Activated CD8-positive, alpha-beta T cell treated with anti-CD3 and anti-CD28 coated beads for 36 hours (primary cell): Measurements from ENCODE around the gene ACBD3. TPM values are rescaled to one million over a fixed set of nuclear protein-coding genes. Genes with fewer than 3 reads are reported as not detected.

Experiments used
- ATAC-seq: fragments of 200-7000 bp; cut with Tn5 transposase; one replicate; pipeline ENCODE4 v1.10.0; 2021; ENCODE audit warnings: mild to moderate bottlenecking, moderate library complexity
- CTCF ChIA-PET: fragments of 350-600 bp; sonication (Branson Sonifier 250); formaldehyde crosslinking; loops from one replicate; lab custom pipeline; 2021; ENCODE audit warnings: antibody characterized with exemption; lab: Charles Lee
- POLR2A ChIA-PET: fragments of 350-600 bp; sonication (Branson Sonifier 250); formaldehyde crosslinking; loops from one replicate; lab custom pipeline; 2021; ENCODE audit warnings: antibody characterized with exemption; lab: Charles Lee
- DNase-seq: peaks from one replicate; pipeline ENCODE4 v3.0.0-alpha.2; 2020
- H3K27ac Mint-ChIP-seq: one replicate; pipeline ENCODE4 v1.8.0; 2021; ENCODE audit warnings: mild to moderate bottlenecking, mixed read lengths
- H3K27me3 Mint-ChIP-seq: one replicate; pipeline ENCODE4 v1.8.0; 2021; ENCODE audit warnings: mixed read lengths
- H3K36me3 Mint-ChIP-seq: one replicate; pipeline ENCODE4 v1.8.0; 2021; ENCODE audit warnings: low read depth, mixed read lengths
- H3K4me1 Mint-ChIP-seq: one replicate; pipeline ENCODE4 v1.8.0; 2021; ENCODE audit warnings: low read depth, mixed read lengths
- H3K4me3 Mint-ChIP-seq: one replicate; pipeline ENCODE4 v1.8.0; 2021; ENCODE audit warnings: mild to moderate bottlenecking, moderate library complexity, mixed read lengths
- H3K9me3 Mint-ChIP-seq: one replicate; pipeline ENCODE4 v1.8.0; 2021; ENCODE audit warnings: mixed read lengths
- CTCF ChIP-seq: fragments of 200-600 bp; IDR thresholded peaks from one replicate; pipeline ENCODE4 v1.8.0; 2022; ENCODE audit warnings: antibody characterized with exemption, mild to moderate bottlenecking
- intact Hi-C: fragments of 100-400 bp; cut with micrococcal nuclease; formaldehyde crosslinking; loops from one replicate; pipeline ENCODE4 v1.10.0; 2022
- total RNA-seq, 2 experiments: library from RNA; stranded (reverse); gene quantifications; one replicate each; pipeline ENCODE4 v1.2.3, GENCODE V29; 2021

Gene ACBD3
- total RNA-seq, 2 experiments from 2014 or later, result 17.4 to 17.7 TPM

GRCh38 chr1:226132728-226133503 lies 53.6 kb downstream of the ACBD3 start:
- no peaks in the 10 kb centered on the region for H3K9me3 Mint-ChIP-seq
- intact Hi-C loops, result no loop called here
- DNase-seq (no peak), ATAC-seq (no peak)
- POLR2A ChIA-PET, result no interaction called here
- no peak overlapping the region for H3K27ac Mint-ChIP-seq
- no peaks in the 10 kb centered on the region for H3K36me3 Mint-ChIP-seq
- H3K4me1 Mint-ChIP-seq, result no peaks in the 10 kb centered on the region
- no peak overlapping the region for H3K4me3 Mint-ChIP-seq
- no peak for TF ChIP-seq CTCF
- H3K27me3 Mint-ChIP-seq, result no peaks in the 10 kb centered on the region
- CTCF ChIA-PET, result interaction anchor here (0.7 to 1.7 kb wide), 3 partner anchors 8 to 64 kb away, joined by 3 to 15 read pairs (median 4); no protein-coding TSS in a partner anchor

- DNase-seq (no peak), ATAC-seq (no peak)
- no peak for TF ChIP-seq CTCF
- no peaks in the 10 kb centered on the region for H3K27me3 Mint-ChIP-seq
- no peaks in the 10 kb centered on the region for H3K36me3 Mint-ChIP-seq
- H3K9me3 Mint-ChIP-seq, result no peaks in the 10 kb centered on the region
- intact Hi-C loops, result no loop called here
- no peaks in the 10 kb centered on the region for H3K4me1 Mint-ChIP-seq
- ChIA-PET CTCF (interaction anchor here (1.0 to 1.7 kb wide), 2 partner anchors 10 to 65 kb away, joined by 3 to 4 read pairs; no protein-coding TSS in a partner anchor), POLR2A (no interaction called here)
- no peak overlapping the region for H3K27ac Mint-ChIP-seq
- H3K4me3 Mint-ChIP-seq, result no peak overlapping the region
Observed at GRCh38 chr1:226131639-226132038, 54.9 kb downstream of the ACBD3 start.

GRCh38 chr1:226129230-226129629 lies 57.3 kb downstream of the ACBD3 start:
- H3K27me3 Mint-ChIP-seq, result no peaks in the 10 kb centered on the region

DNA sequence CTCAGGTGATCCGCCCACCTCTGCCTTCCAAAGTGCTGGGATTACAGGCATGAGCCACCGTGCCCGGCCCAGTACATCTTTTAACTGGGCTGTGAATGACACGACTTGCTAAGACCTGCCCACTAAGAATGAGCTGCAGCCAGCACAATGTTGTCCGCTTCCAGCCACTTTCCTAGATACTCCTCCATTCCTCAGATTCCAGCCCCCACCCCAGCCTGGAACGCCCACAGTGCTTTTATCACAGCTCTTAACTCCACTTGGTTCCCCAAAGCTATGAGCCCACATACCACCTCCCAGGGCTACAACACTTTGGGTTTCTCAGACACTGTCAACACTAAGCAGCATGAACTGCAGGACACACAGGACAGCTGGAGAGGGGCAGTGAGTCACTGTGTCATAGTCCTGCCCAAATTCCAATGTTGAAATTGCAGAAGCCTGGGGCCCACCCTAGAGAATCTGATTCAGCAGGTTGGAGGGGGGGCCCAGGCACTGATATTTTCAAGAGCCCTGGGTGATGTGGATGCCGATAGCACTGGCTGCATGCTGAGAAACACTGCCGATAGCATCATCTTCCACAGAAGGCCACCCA lies 58.0 kb downstream of the ACBD3 start:
- Mint-ChIP-seq H3K4me1 (peaks cover 12% of the 10 kb centered on the region), H3K9me3 (no peaks in the 10 kb centered on the region), H3K4me3 (no peak overlapping the region), H3K27ac (no peak overlapping the region), H3K27me3 (no peaks in the 10 kb centered on the region), H3K36me3 (no peaks in the 10 kb centered on the region)
- ChIA-PET CTCF (interaction anchor here (1.0 to 1.5 kb wide), 2 partner anchors 68 to 205 kb away, joined by 3 to 8 read pairs; no protein-coding TSS in a partner anchor), POLR2A (interaction anchor here (0.5 to 1.6 kb wide), 3 partner anchors 55 to 180 kb away, joined by 3 to 5 read pairs (median 3); partner anchors contain the start of gene LIN9)
- TF ChIP-seq CTCF, result no peak
- ATAC-seq, result no peak
- no peak for DNase-seq
- intact Hi-C loops, result no loop called here

More at GRCh38 chr1:226129230-226129629, 57.3 kb downstream of the ACBD3 start:
- intact Hi-C loops, result no loop called here
- no peak overlapping the region for H3K27ac Mint-ChIP-seq
- H3K9me3 Mint-ChIP-seq, result no peaks in the 10 kb centered on the region
- no peak for TF ChIP-seq CTCF
- no peak overlapping the region for H3K4me3 Mint-ChIP-seq
- ChIA-PET CTCF (interaction anchor here (1.0 kb wide), 1 partner anchor 204 kb away, joined by 3 read pairs; no protein-coding TSS in a partner anchor), POLR2A (interaction anchor here (0.5 to 1.6 kb wide), 3 partner anchors 55 to 180 kb away, joined by 3 to 5 read pairs (median 3); partner anchors contain the start of gene LIN9)
- peaks cover 9% of the 10 kb centered on the region for H3K4me1 Mint-ChIP-seq
- no peaks in the 10 kb centered on the region for H3K36me3 Mint-ChIP-seq
- no peak for ATAC-seq
- no peak for DNase-seq
